HG03039 (cell line): ENCODE measurements around the gene BBS2.
A peak's percentile ranks its signal among the peaks of the same experiment; 100 is the strongest.

Experiments
- ATAC-seq: cut with Tn5 transposase; IDR thresholded peaks from one replicate; pipeline ENCODE4 v1.9.1; 2021; ENCODE audit warnings: mild to moderate bottlenecking, moderate library complexity; ENCODE audit not compliant: unreplicated experiment

BBS2 gene

GRCh38 chr16:56478281-56479049 lies 41.4 kb downstream of the BBS2 start:
- no peak for ATAC-seq

GRCh38 chr16:56477096-56477878 lies 42.5 kb downstream of the BBS2 start:
- ATAC-seq = no peak

- ATAC-seq = no peak
Measured at GRCh38 chr16:56475201-56475600, 44.6 kb downstream of the BBS2 start.

- no peak for ATAC-seq
Measured at GRCh38 chr16:56470666-56471065, 49.2 kb downstream of the BBS2 start.

- ATAC-seq = no peak
Measured at GRCh38 chr16:56470232-56470631, 49.6 kb downstream of the BBS2 start.

- ATAC-seq = no peak
Measured at GRCh38 chr16:56469748-56470147, 50.1 kb downstream of the BBS2 start.

GRCh38 chr16:56468800-56469199 lies 51.0 kb downstream of the BBS2 start:
- ATAC-seq = no peak

DNA sequence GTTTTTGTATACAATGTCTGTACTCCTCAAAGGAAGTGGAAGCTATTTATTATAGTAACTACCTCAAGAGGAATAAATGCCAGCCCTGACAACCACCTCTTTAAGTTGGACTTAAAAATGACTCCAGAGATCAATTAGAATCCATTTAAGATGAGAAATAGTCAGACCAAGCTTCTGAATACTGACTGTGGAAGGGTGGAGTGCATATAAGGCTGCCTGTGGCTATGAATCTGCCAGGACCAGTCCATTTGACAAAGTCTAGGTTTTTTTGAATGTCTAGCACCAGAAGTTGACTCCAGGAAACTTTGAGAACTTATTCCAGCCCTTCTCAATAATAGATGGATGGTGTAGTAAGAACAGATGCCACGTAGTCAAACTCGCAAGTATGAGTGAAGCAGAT lies 53.5 kb downstream of the BBS2 start:
- no peak for ATAC-seq

DNA sequence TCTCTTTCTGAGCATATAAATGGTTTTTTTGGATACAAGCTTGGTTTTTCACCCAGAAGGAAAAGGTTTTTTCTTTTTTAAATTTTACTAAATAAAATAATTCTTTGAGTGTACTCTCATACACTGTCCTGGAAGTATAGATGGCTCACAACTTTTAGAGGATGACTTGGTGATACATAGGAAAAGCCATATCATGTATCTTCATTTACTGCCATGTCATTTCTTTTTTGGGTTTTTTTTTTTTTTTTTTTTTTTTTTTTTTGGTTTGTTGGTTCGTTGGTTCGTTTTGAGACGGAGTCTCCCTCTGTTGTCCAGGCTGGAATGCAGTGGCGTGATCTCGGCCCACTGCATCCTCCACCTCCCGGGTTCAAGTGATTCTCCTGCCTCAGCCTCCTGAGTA lies 56.7 kb downstream of the BBS2 start:
- no peak for ATAC-seq

DNA sequence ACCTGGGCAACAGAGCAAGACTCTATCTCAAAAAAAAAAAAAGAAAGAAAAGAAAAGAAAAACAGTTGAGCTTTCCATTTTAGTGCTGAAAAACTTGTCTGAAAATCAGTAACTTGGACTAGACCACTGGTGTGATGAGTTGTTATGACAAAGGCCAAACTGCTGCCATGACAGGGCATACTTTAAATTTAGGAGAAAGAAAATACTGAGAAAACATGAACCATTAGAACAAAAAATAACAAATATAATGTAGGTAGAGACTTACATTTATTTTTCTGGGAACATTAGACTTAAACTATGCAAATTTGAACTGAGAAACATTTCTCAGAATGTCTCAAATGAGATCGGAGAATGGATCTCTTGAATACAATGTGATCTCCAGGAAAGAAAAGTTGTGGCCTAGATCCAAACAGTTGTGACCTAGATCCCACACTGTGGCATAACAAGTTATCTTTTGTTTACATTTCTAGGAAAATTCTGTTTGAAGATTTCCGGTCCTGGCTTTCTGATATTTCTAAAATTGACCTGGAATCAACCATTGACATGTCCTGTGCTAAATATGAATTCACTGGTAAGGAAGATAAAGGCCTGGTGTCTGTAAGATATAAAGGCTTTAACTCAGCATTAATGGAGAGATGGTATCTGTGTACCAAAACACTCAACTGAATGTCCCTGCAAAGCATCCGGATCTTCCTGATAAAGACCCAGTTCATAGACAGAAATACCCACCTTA lies 57.6 kb downstream of the BBS2 start:
- ATAC-seq = no peak

GRCh38 chr16:56460101-56460500 lies 59.7 kb downstream of the BBS2 start:
- no peak for ATAC-seq

GRCh38 chr16:56457927-56458470 lies 61.8 kb downstream of the BBS2 start:
- no peak for ATAC-seq

- peak; percentile 19 for ATAC-seq
Measured at GRCh38 chr16:56451753-56452689, 67.8 kb downstream of the BBS2 start.

GRCh38 chr16:56450986-56451752 lies 68.7 kb downstream of the BBS2 start, which contains the start of the genes NUDT21 and OGFOD1:
Gene NUDT21 (minus strand): TSS chr16:56451332. CDS start chr16:56451202, 130 bp downstream.
Gene OGFOD1 (plus strand): TSS chr16:56451554. CDS start chr16:56451613, 59 bp downstream.
- peak; percentile 97 for ATAC-seq

DNA sequence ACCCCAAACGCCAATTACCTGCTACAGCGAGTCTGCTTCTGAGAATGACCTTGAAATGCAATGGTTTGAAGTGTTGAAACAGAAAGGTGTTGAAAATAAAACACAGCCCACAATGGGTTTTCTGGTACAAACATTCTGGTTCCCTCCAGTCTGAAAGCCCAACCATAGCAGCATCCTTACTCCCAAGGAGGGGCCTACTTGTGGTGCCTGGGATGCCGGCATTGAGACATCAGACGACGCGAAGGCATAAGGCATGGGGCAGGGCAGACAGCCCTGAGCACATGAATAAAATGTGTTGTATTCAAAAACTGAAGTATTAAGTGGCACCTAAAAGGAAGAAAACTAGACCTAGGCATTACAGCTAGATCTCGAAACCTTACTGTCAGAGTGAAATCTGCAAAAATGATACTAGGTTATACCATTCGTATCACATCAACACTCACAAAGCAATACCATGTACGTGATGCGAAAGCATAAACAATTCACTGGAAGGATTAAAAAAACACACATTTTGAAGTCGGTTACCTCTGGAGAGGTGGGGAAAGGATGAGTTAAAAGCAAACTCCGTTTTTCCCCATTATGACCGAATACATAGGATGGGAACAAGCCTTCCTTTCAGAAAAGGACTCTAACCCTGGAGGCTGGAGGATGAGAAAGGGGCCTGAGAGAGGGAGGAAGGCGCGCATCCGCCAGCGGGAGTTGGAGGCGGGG lies 69.4 kb downstream of the BBS2 start:
- no peak for ATAC-seq

DNA sequence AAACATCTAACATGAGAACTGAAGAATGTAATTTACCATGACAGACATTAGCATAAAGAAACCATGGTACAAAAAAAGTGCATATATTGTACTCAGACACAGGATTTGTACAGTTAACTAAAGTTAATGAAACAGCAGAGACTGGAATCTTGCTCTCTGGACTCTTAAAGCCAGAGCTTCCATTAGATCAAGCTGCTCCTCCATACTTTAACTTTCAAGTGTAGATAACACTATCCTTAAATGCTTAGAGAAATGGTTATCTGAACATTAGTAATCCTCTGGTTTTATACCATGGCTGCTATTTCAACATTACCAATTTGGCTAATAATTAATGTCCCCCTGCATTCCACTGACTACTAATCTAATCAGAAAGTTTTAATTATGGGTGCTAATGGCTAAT lies 71.8 kb downstream of the BBS2 start:
- no peak for ATAC-seq

GRCh38 chr16:56447286-56447685 lies 72.5 kb downstream of the BBS2 start:
- ATAC-seq = no peak

GRCh38 chr16:56438038-56438437 lies 81.8 kb downstream of the BBS2 start:
- ATAC-seq = no peak

DNA sequence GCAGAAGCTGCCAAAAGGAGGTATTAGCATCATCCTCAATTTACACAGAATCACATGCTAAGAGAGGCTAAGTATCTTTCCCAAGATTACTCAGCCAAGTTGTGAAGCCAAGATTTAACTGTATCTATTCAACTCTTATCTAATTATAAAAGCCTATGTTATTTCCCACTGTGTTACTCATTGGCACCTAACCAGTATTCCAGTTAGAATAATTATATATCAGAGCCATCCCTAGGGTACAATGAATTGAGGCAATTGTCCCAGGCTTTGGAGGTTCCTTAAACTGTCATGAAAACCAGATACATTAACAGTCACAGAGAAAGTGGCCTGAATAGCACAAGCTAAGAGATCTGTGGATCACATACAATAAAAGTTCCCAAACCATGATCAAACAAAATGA lies 83.6 kb downstream of the BBS2 start:
- no peak for ATAC-seq
